Measurements from ENCODE around the gene RPUSD1.

- TF ChIP-seq EZH2 (IDR thresholded peaks at IDR 0.05) (no peak), CTCF (IDR thresholded peaks at IDR 0.05 in 2 of 3, conservative IDR thresholded peaks at IDR 0.05 in 1 of 3; ENCODE audit: borderline replicate concordance in 1 of 3, insufficient read depth in 1 of 3, low read depth in 2 of 3, low read length in 2 of 3) (no peak), POLR2A (IDR thresholded peaks at IDR 0.05; ENCODE audit: borderline replicate concordance, extremely low read depth, insufficient read depth, insufficient read length) (no peak)
Measured at GRCh38 chr16:818132-818531, 30.0 kb upstream of the RPUSD1 start.

All from HCT116 (cell line).